Gastrocnemius medialis (tissue), 4 donors: ENCODE results near the gene MMP27. TPM values are rescaled to one million over a fixed set of nuclear protein-coding genes. Genes with fewer than 3 reads are reported as not detected.

ENCODE experiments used
- ATAC-seq, 2 donors: fragments of 150-250 bp; one replicate each; pipeline ENCODE4 v1.9.1; 2016
- DNase-seq, 2 donors: peaks; one replicate each; pipeline ENCODE4 v3.0.0-alpha.2; 2019
- H3K27ac ChIP-seq, 4 donors: fragments of 200-600 bp; sonication (generic); 1 replicate in 1 of 4; 2 replicates in 3 of 4; pipeline ENCODE4 v1.5.1; 2016 to 2018; ENCODE audit warnings: mild to moderate bottlenecking in 2 of 4, moderate library complexity in 1 of 4
- H3K27me3 ChIP-seq, 3 donors: fragments of 200-600 bp; sonication (generic) in 2 of 3; 1 replicate in 1 of 3; 2 replicates in 2 of 3; pipeline versions ENCODE4 v1.5.1 to v1.6.0; 2016 to 2019; ENCODE audit warnings: mild to moderate bottlenecking in 1 of 3, moderate library complexity in 1 of 3
- H3K36me3 ChIP-seq, 2 donors: fragments of 200-600 bp; sonication (generic) in 1 of 2; one replicate each; pipeline ENCODE4 v1.5.1; 2017 to 2018
- H3K4me1 ChIP-seq, 2 donors: fragments of 200-600 bp; sonication (generic) in 1 of 2; one replicate each; pipeline ENCODE4 v1.5.1; 2016 to 2017; ENCODE audit warnings: mild to moderate bottlenecking in 2 of 2
- H3K4me3 ChIP-seq, 4 donors: fragments of 200-600 bp; sonication (generic) in 3 of 4; 1 replicate in 1 of 4; 2 replicates in 3 of 4; pipeline ENCODE4 v1.5.1; 2016 to 2019; ENCODE audit warnings: mild to moderate bottlenecking in 2 of 4
- H3K9me3 ChIP-seq, 3 donors: fragments of 200-600 bp; sonication (generic) in 2 of 3; 1 replicate in 1 of 3; 2 replicates in 2 of 3; pipeline ENCODE4 v1.5.1; 2016 to 2019
- POLR2A ChIP-seq, 2 donors: fragments of 450-650 bp; IDR thresholded peaks; one replicate each; pipeline ENCODE4 v1.6.1; 2017; ENCODE audit warnings: antibody characterized with exemption in 2 of 2, mild to moderate bottlenecking in 2 of 2, moderate library complexity in 2 of 2
- in situ Hi-C, 4 donors: fragments of 200-750 bp; cut with MboI; loops; one replicate each; pipeline versions ENCODE4 v1.15.0 to v1.8.0; 2017; ENCODE audit warnings: low sequenced_read_pairs in 4 of 4
- intact Hi-C: fragments of 100-400 bp; cut with DNase I; formaldehyde crosslinking; loops from one replicate; pipeline ENCODE4 v1.15.1; 2023; ENCODE audit warnings: low total_unique reads
- total RNA-seq, 4 donors: library from RNA; depleted of rRNA; stranded (reverse); fragments of >200 nt; gene quantifications; one replicate each; pipeline versions ENCODE4 v1.1.0 to v1.2.3, GENCODE V29; 2016
- TF ChIP-seq, protein P1 (sequence below), 5 experiments: fragments of 450-650 bp in 3 of 5; fragments of 200-600 bp in 2 of 5; sonication (generic) in 2 of 5; IDR thresholded peaks in 4 of 5; conservative IDR thresholded peaks in 1 of 5; 1 replicate in 4 of 5; 2 replicates in 1 of 5; pipeline ENCODE4 v1.5.1; 2016 to 2019; ENCODE audit warnings: antibody characterized with exemption in 5 of 5, mild to moderate bottlenecking in 3 of 5, moderate library complexity in 3 of 5

Gene MMP27
- total RNA-seq, 4 donors from 2014 or later: not detected

- ATAC-seq (no peak), DNase-seq (no peak)
- H3K27ac ChIP-seq: no peak overlapping the region
- no peaks in the 10 kb centered on the region for H3K4me1 ChIP-seq
- no peak overlapping the region for H3K4me3 ChIP-seq
- no peaks in the 10 kb centered on the region for H3K9me3 ChIP-seq
- no peaks in the 10 kb centered on the region for H3K27me3 ChIP-seq
- no peaks in the 10 kb centered on the region for H3K36me3 ChIP-seq
- intact Hi-C loops: no loop called here
- TF ChIP-seq POLR2A (IDR thresholded peaks at IDR 0.05): no peak
- TF ChIP-seq, protein P1, sequence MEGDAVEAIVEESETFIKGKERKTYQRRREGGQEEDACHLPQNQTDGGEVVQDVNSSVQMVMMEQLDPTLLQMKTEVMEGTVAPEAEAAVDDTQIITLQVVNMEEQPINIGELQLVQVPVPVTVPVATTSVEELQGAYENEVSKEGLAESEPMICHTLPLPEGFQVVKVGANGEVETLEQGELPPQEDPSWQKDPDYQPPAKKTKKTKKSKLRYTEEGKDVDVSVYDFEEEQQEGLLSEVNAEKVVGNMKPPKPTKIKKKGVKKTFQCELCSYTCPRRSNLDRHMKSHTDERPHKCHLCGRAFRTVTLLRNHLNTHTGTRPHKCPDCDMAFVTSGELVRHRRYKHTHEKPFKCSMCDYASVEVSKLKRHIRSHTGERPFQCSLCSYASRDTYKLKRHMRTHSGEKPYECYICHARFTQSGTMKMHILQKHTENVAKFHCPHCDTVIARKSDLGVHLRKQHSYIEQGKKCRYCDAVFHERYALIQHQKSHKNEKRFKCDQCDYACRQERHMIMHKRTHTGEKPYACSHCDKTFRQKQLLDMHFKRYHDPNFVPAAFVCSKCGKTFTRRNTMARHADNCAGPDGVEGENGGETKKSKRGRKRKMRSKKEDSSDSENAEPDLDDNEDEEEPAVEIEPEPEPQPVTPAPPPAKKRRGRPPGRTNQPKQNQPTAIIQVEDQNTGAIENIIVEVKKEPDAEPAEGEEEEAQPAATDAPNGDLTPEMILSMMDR (IDR thresholded peaks at IDR 0.05 in 4 of 5, conservative IDR thresholded peaks at IDR 0.05 in 1 of 5): no peak
- in situ Hi-C loops: no loop called here
Measured at GRCh38 chr11:102664001-102664752, 41.4 kb downstream of the MMP27 start.

DNA sequence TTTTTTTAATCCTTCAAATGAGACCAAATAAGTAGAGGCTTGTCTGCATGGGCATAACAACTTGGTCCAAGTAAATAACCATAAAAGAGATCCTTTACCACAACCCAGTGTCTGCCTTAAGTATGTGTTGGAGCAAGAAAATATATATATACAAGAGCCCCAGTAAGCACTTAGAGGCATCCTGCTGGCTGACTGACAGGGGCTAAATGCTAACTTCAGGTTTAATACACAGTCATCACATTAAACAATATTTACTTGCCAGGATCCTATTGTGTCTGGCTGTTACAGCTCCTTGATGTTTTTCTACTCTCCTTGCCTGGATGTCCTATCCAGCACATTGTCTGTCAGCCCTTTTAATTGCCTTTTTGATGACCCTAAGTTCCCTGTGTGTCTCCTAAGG lies 43.0 kb downstream of the MMP27 start:
- no peaks in the 10 kb centered on the region for H3K9me3 ChIP-seq
- no peak overlapping the region for H3K4me3 ChIP-seq
- H3K36me3 ChIP-seq: no peaks in the 10 kb centered on the region
- no peaks in the 10 kb centered on the region for H3K4me1 ChIP-seq
- intact Hi-C loops (no loop called here), in situ Hi-C loops (no loop called here)
- no peak for ATAC-seq
- no peak overlapping the region for H3K27ac ChIP-seq
- no peaks in the 10 kb centered on the region for H3K27me3 ChIP-seq
- no peak for DNase-seq
- no peak for TF ChIP-seq POLR2A (IDR thresholded peaks at IDR 0.05)
- TF ChIP-seq, protein P1 (IDR thresholded peaks at IDR 0.05 in 4 of 5, conservative IDR thresholded peaks at IDR 0.05 in 1 of 5): no peak

GRCh38 chr11:102661040-102661439 lies 44.5 kb downstream of the MMP27 start:
- no peak overlapping the region for H3K27ac ChIP-seq
- TF ChIP-seq, protein P1 (IDR thresholded peaks at IDR 0.05 in 4 of 5, conservative IDR thresholded peaks at IDR 0.05 in 1 of 5): no peak
- no peak for TF ChIP-seq POLR2A (IDR thresholded peaks at IDR 0.05)
- in situ Hi-C loops (no loop called here), intact Hi-C loops (no loop called here)
- H3K27me3 ChIP-seq: no peaks in the 10 kb centered on the region
- H3K36me3 ChIP-seq: no peaks in the 10 kb centered on the region
- H3K9me3 ChIP-seq: no peaks in the 10 kb centered on the region
- H3K4me1 ChIP-seq: no peaks in the 10 kb centered on the region
- no peak overlapping the region for H3K4me3 ChIP-seq
- ATAC-seq (no peak), DNase-seq (no peak)

DNA sequence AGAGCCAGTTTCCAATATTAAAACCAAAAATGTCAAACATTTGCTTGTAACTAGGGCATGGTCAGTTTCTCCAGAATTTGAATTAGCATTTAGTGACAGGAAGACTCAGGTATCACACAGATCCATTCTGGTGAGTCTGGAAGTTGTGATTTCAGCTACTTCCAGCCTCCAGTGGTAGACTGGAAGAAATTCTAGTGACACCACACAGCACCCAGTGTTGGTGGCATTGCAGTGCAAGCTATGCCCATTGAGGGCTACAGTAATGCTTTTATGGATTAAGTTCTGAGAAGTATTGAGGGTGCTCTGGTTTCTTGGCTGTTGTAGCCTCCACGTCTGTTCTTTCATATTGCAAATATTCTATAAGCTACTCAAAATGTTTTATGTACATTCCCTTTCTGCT lies 49.0 kb downstream of the MMP27 start:
- no peak for TF ChIP-seq POLR2A (IDR thresholded peaks at IDR 0.05)
- TF ChIP-seq, protein P1 (IDR thresholded peaks at IDR 0.05 in 4 of 5, conservative IDR thresholded peaks at IDR 0.05 in 1 of 5): no peak
- in situ Hi-C loops: no loop called here
- Histone ChIP-seq H3K27ac (no peak overlapping the region), H3K4me1 (no peaks in the 10 kb centered on the region), H3K4me3 (no peak overlapping the region), H3K9me3 (no peaks in the 10 kb centered on the region), H3K36me3 (no peaks in the 10 kb centered on the region), H3K27me3 (no peaks in the 10 kb centered on the region)
- DNase-seq (no peak), ATAC-seq (no peak)
- intact Hi-C loops: no loop called here

DNA sequence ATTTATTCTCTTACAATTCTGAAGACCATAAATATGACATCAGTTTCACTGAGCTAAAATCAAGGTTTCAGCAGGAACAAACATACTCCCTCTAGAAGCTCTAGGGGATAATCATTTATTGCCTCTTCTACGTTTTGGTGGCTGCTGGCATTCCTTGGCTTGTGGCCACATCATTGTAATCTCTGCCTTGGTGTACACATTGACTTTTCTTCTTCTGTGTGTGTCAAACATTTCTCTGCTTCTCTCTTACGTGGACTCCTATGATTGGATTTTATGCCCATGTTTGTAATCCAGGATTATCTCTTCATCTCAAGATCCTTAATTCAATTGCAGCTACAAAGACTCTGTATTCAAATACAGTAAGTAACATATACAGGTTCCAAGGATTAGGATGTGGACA lies 50.0 kb downstream of the MMP27 start:
- Histone ChIP-seq H3K4me3 (no peak overlapping the region), H3K27ac (no peak overlapping the region), H3K4me1 (no peaks in the 10 kb centered on the region), H3K9me3 (no peaks in the 10 kb centered on the region), H3K36me3 (no peaks in the 10 kb centered on the region), H3K27me3 (no peaks in the 10 kb centered on the region)
- intact Hi-C loops: no loop called here
- in situ Hi-C loops: no loop called here
- TF ChIP-seq POLR2A (IDR thresholded peaks at IDR 0.05): no peak
- TF ChIP-seq, protein P1 (IDR thresholded peaks at IDR 0.05 in 4 of 5, conservative IDR thresholded peaks at IDR 0.05 in 1 of 5): no peak
- DNase-seq (no peak), ATAC-seq (no peak)
